Caco-2 (cell line): ENCODE measurements around the gene PLEK2. TPM values are rescaled to one million over a fixed set of nuclear protein-coding genes. Genes with fewer than 3 reads are reported as not detected.

Experiments used
- BruUV-seq: library from RNA; stranded (reverse); fragments of 400-500 nt; replicated peaks from 2 replicates; lab custom pipeline; 2021; lab: Mats Ljungman, UMichigan
- CTCF ChIA-PET: fragments of 300-600 bp; sonication (Branson Sonifier 250); formaldehyde crosslinking; loops from one replicate; lab custom pipeline; 2022; ENCODE audit warnings: antibody characterized with exemption; lab: Charles Lee
- POLR2A ChIA-PET: fragments of 300-600 bp; sonication (Branson Sonifier 250); formaldehyde crosslinking; loops from one replicate; lab custom pipeline; 2022; ENCODE audit warnings: antibody characterized with exemption; lab: Charles Lee
- DNase-seq, 2 experiments: peaks; one replicate each; pipeline versions ENCODE4 v3.0.0 to v3.0.0-alpha.2; 2020 to 2022
- H3K27me3 ChIP-seq: replicated peaks from 2 replicates; pipeline ENCODE4 v1.6.0; 2011; ENCODE audit warnings: low read length; ENCODE audit not compliant: control insufficient read depth, insufficient read depth
- H3K36me3 ChIP-seq: 2 replicates; pipeline ENCODE4 v1.5.1; 2011; ENCODE audit warnings: low read length; ENCODE audit not compliant: control insufficient read depth, insufficient read depth
- H3K4me1 ChIP-seq: fragments of 250-450 bp; sonication (Bioruptor Pico); 2 replicates; pipeline ENCODE4 v1.5.1; 2020; ENCODE audit warnings: mild to moderate bottlenecking
- H3K4me3 ChIP-seq: 2 replicates; pipeline ENCODE4 v1.5.1; 2011; ENCODE audit warnings: low read depth, mild to moderate bottlenecking, control low read depth, low read length
- H3K9me3 ChIP-seq: fragments of 250-450 bp; sonication (Bioruptor Pico); 2 replicates; pipeline ENCODE4 v1.5.1; 2020; ENCODE audit warnings: mild to moderate bottlenecking, moderate library complexity
- H3K27ac Mint-ChIP-seq: one replicate; pipeline ENCODE4 v1.8.0; 2022; ENCODE audit warnings: mixed read lengths; ENCODE audit not compliant: unreplicated experiment
- H3K27me3 Mint-ChIP-seq: one replicate; pipeline ENCODE4 v1.8.0; 2022; ENCODE audit warnings: mixed read lengths; ENCODE audit not compliant: insufficient read depth, unreplicated experiment
- H3K36me3 Mint-ChIP-seq: one replicate; pipeline ENCODE4 v1.8.0; 2022; ENCODE audit warnings: mild to moderate bottlenecking, mixed read lengths; ENCODE audit not compliant: insufficient read depth, unreplicated experiment
- H3K4me1 Mint-ChIP-seq: one replicate; pipeline ENCODE4 v1.8.0; 2022; ENCODE audit warnings: low read depth, mixed read lengths; ENCODE audit not compliant: unreplicated experiment
- H3K4me3 Mint-ChIP-seq: one replicate; pipeline ENCODE4 v1.8.0; 2022; ENCODE audit warnings: mild to moderate bottlenecking, moderate library complexity, mixed read lengths; ENCODE audit not compliant: unreplicated experiment
- H3K9me3 Mint-ChIP-seq: one replicate; pipeline ENCODE4 v1.8.0; 2022; ENCODE audit warnings: mixed read lengths; ENCODE audit not compliant: unreplicated experiment
- intact Hi-C: fragments of 100-400 bp; cut with micrococcal nuclease; formaldehyde crosslinking; loops from one replicate; pipeline ENCODE4 v1.10.0; 2022; ENCODE audit not compliant: unreplicated experiment
- total RNA-seq: library from RNA; stranded (reverse); gene quantifications from 2 replicates; pipeline ENCODE4 v1.2.3, GENCODE V29; 2022
- TF ChIP-seq, protein P1 (sequence below), 2 experiments: fragments of 200-600 bp in 1 of 2; IDR thresholded peaks; 1 replicate in 1 of 2; 2 replicates in 1 of 2; pipeline versions ENCODE4 v1.5.1 to v1.8.0; 2011 to 2022; ENCODE audit warnings: antibody characterized with exemption in 1 of 2, control low read depth in 1 of 2, inconsistent platforms in 1 of 2, low read depth in 1 of 2, low read length in 1 of 2, mild to moderate bottlenecking in 1 of 2, moderate library complexity in 1 of 2; ENCODE audit not compliant: insufficient read depth in 1 of 2, severe bottlenecking in 1 of 2, unreplicated experiment in 1 of 2

PLEK2 gene
- total RNA-seq, 1 experiment from 2014 or later = 36.5 TPM

DNA sequence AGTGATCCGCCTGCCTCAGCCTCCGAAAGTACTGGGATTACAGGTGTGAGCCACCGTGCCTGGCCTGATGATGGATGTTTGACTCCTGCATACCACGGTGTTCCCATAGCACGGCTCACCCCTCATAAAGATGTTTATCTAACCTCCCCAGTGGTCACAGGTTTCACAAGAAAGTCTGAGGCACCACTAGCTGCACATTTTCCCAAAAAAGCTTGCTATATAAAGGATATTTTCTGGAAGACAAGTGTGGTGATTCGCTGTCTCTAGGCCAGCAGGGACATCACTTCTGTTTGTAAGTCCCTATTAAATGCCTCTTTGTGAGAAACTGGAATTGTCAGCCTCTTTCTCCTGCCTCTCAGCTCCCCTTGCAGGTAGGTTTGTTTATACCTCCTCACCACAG, 18.3 kb downstream of the PLEK2 start:
- intact Hi-C loops = no loop called here
- POLR2A ChIA-PET = no interaction called here
- Mint-ChIP-seq H3K9me3 (peaks cover 10% of the 10 kb centered on the region), H3K4me3 (no peak overlapping the region), H3K27me3 (no peaks in the 10 kb centered on the region), H3K36me3 (peaks cover 36% of the 10 kb centered on the region), H3K4me1 (peaks cover 13% of the 10 kb centered on the region), H3K27ac (no peak overlapping the region)
- H3K9me3 ChIP-seq = no peaks in the 10 kb centered on the region
- CTCF ChIA-PET = no interaction called here
- no peaks in the 10 kb centered on the region for H3K27me3 ChIP-seq
- peaks cover 22% of the 10 kb centered on the region for H3K4me1 ChIP-seq
- TF ChIP-seq, protein P1, sequence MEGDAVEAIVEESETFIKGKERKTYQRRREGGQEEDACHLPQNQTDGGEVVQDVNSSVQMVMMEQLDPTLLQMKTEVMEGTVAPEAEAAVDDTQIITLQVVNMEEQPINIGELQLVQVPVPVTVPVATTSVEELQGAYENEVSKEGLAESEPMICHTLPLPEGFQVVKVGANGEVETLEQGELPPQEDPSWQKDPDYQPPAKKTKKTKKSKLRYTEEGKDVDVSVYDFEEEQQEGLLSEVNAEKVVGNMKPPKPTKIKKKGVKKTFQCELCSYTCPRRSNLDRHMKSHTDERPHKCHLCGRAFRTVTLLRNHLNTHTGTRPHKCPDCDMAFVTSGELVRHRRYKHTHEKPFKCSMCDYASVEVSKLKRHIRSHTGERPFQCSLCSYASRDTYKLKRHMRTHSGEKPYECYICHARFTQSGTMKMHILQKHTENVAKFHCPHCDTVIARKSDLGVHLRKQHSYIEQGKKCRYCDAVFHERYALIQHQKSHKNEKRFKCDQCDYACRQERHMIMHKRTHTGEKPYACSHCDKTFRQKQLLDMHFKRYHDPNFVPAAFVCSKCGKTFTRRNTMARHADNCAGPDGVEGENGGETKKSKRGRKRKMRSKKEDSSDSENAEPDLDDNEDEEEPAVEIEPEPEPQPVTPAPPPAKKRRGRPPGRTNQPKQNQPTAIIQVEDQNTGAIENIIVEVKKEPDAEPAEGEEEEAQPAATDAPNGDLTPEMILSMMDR (IDR thresholded peaks at IDR 0.05; ENCODE audit: insufficient read depth in 1 of 2, low read depth in 1 of 2, low read length in 1 of 2, severe bottlenecking in 1 of 2, unreplicated experiment in 1 of 2) = no peak
- H3K36me3 ChIP-seq = no peaks in the 10 kb centered on the region; the same call in none of the 2 replicates
- BruUV-seq = no TSS peak
- DNase-seq = no peak
- H3K4me3 ChIP-seq = no peak overlapping the region

DNA sequence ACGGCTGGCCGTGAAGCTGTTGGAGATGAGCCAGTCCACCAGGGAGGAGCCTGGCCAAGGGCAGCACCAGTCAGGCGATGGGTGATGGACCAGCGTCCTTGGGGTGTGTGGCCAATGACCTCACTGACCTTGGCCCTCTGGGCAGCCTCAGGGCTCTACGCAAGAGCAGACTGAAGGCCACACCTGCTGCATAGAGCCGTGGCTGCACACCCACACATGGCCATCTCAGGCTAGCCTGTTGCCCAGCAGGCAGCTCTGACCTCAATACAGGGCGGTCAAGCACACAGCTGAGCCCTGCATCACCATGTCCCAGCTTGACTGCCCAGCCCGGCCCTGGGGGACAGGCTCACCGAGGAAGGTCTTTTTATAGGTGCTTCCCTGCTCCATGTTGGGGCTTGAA, 19.2 kb downstream of the PLEK2 start:
- intact Hi-C loops = no loop called here
- Histone ChIP-seq H3K27me3 (no peaks in the 10 kb centered on the region), H3K4me3 (no peak overlapping the region), H3K4me1 (peaks cover 20% of the 10 kb centered on the region), H3K9me3 (no peaks in the 10 kb centered on the region), H3K36me3 (no peaks in the 10 kb centered on the region; the same call in none of the 2 replicates)
- Mint-ChIP-seq H3K9me3 (peaks cover 10% of the 10 kb centered on the region), H3K4me1 (peaks cover 13% of the 10 kb centered on the region), H3K36me3 (peaks cover 36% of the 10 kb centered on the region), H3K27me3 (no peaks in the 10 kb centered on the region), H3K4me3 (no peak overlapping the region), H3K27ac (no peak overlapping the region)
- TF ChIP-seq, protein P1 (IDR thresholded peaks at IDR 0.05; ENCODE audit: insufficient read depth in 1 of 2, low read depth in 1 of 2, low read length in 1 of 2, severe bottlenecking in 1 of 2, unreplicated experiment in 1 of 2) = no peak
- POLR2A ChIA-PET = no interaction called here
- no TSS peak for BruUV-seq
- no peak for DNase-seq
- CTCF ChIA-PET = no interaction called here

DNA sequence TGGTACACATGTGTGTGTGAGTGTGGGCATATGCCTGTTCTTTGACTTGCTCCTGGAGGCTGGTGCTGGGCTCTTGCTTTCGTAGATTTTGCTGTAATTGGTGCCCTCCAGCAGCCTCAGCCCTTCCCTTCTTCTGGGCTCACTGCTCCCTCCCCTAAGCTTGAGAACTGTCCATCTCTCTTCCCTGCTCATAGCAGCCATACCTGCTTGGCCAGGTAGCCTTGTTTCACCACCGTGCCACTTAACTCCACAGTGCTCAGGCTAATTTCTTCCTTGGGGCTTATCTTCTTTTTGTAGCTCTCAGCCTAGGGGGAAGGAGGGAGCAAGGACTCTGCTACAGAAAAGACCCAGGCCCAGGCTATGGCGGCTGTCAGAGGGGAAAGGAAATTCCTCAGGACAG, 19.8 kb downstream of the PLEK2 start:
- peaks cover 10% of the 10 kb centered on the region for H3K9me3 Mint-ChIP-seq
- TF ChIP-seq, protein P1 (IDR thresholded peaks at IDR 0.05; ENCODE audit: insufficient read depth in 1 of 2, low read depth in 1 of 2, low read length in 1 of 2, severe bottlenecking in 1 of 2, unreplicated experiment in 1 of 2) = no peak
- CTCF ChIA-PET = no interaction called here
- H3K4me1 ChIP-seq = peaks cover 15% of the 10 kb centered on the region
- no peak overlapping the region for H3K4me3 Mint-ChIP-seq
- H3K27ac Mint-ChIP-seq = no peak overlapping the region
- no peak for DNase-seq
- intact Hi-C loops = no loop called here
- H3K4me1 Mint-ChIP-seq = peaks cover 13% of the 10 kb centered on the region
- H3K36me3 ChIP-seq = no peaks in the 10 kb centered on the region; the same call in none of the 2 replicates
- no peaks in the 10 kb centered on the region for H3K27me3 ChIP-seq
- H3K4me3 ChIP-seq = no peak overlapping the region
- no peaks in the 10 kb centered on the region for H3K27me3 Mint-ChIP-seq
- no TSS peak for BruUV-seq
- peaks cover 37% of the 10 kb centered on the region for H3K36me3 Mint-ChIP-seq
- H3K9me3 ChIP-seq = no peaks in the 10 kb centered on the region
- POLR2A ChIA-PET = no interaction called here
